GM12873 (cell line): Measurements from ENCODE around the gene PRR3.

Experiments
- CTCF ChIP-seq: IDR thresholded peaks from 2 replicates; pipeline ENCODE4 v1.5.1; 2012; ENCODE audit warnings: low read depth, mild to moderate bottlenecking, moderate library complexity, low read length, control low read depth; ENCODE audit not compliant: insufficient read depth; ENCODE audit errors: missing control alignments

Gene PRR3

GRCh38 chr6:30571762-30572082 is 14.6 kb downstream of the PRR3 start:
- TF ChIP-seq CTCF, result no peak

GRCh38 chr6:30572148-30572547 is 15.1 kb downstream of the PRR3 start:
- no peak for TF ChIP-seq CTCF

GRCh38 chr6:30573113-30573512 is 16.0 kb downstream of the PRR3 start:
- no peak for TF ChIP-seq CTCF

- no peak for TF ChIP-seq CTCF
These were observed 21.0 kb downstream of the PRR3 start for GRCh38 chr6:30578051-30578450.

GRCh38 chr6:30583921-30584320 is 26.8 kb downstream of the PRR3 start:
- no peak for TF ChIP-seq CTCF

GRCh38 chr6:30589754-30590358 is 32.8 kb downstream of the PRR3 start:
- no peak for TF ChIP-seq CTCF

GRCh38 chr6:30590509-30590908 is 33.4 kb downstream of the PRR3 start:
- TF ChIP-seq CTCF, result no peak
